Measurements from ENCODE around the gene SIGMAR1.

GRCh38 chr9:34606190-34606589, 31.4 kb downstream of the SIGMAR1 start:
- TF ChIP-seq, protein P1, sequence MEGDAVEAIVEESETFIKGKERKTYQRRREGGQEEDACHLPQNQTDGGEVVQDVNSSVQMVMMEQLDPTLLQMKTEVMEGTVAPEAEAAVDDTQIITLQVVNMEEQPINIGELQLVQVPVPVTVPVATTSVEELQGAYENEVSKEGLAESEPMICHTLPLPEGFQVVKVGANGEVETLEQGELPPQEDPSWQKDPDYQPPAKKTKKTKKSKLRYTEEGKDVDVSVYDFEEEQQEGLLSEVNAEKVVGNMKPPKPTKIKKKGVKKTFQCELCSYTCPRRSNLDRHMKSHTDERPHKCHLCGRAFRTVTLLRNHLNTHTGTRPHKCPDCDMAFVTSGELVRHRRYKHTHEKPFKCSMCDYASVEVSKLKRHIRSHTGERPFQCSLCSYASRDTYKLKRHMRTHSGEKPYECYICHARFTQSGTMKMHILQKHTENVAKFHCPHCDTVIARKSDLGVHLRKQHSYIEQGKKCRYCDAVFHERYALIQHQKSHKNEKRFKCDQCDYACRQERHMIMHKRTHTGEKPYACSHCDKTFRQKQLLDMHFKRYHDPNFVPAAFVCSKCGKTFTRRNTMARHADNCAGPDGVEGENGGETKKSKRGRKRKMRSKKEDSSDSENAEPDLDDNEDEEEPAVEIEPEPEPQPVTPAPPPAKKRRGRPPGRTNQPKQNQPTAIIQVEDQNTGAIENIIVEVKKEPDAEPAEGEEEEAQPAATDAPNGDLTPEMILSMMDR (IDR thresholded peaks at IDR 0.05 in 4 of 5, conservative IDR thresholded peaks at IDR 0.05 in 1 of 5) = no peak
- no peak for TF ChIP-seq POLR2A (IDR thresholded peaks at IDR 0.05)

Data from gastrocnemius medialis (tissue), 4 donors.